Measurements from ENCODE around the gene PARVB.
"Not testable (repeated sequence)": the region's sequence is repeated elsewhere in the genome, so short reads cannot be mapped to it uniquely, and the experiment has no call there.

PARVB gene

DNA sequence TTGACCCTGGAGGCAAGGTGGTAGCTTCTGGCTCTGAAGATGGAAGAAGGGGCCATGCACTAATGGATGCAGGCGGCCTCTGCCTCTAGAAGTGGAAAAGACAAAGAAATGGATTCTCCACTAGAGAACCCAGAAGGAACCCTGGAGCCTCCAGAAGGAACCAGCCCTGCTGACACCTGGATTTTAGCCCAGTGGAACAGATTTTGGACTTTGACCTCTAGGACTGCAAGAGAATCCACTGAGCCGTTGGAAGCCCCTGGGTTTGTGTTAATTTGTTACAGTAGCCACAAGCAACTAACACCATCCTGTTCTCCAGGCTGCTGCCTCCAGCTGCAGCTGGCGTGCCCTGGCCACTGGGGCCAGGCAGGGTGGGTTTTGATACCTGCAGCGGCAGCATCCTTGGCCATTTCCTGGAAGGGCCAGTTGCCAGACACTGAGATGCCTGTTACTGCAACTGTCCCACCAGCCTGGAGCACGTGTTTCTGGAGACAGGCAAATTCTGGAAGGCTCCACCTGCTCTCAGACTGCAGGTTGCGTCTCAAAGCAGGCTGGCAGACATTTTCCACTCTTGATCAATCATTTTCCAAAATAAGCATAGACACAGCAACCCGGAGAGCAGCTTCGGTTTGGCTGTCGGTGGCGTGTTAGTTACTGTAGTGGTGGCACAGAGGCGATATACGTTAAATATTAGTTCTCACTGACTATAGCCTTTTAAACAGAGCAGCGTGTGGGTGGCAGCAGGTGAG is 79.8 kb downstream of the PARVB start:
- H3K4me3 ChIP-seq (ENCODE audit: low read depth, low read length), result no peak overlapping the region
- TF ChIP-seq, protein P1, sequence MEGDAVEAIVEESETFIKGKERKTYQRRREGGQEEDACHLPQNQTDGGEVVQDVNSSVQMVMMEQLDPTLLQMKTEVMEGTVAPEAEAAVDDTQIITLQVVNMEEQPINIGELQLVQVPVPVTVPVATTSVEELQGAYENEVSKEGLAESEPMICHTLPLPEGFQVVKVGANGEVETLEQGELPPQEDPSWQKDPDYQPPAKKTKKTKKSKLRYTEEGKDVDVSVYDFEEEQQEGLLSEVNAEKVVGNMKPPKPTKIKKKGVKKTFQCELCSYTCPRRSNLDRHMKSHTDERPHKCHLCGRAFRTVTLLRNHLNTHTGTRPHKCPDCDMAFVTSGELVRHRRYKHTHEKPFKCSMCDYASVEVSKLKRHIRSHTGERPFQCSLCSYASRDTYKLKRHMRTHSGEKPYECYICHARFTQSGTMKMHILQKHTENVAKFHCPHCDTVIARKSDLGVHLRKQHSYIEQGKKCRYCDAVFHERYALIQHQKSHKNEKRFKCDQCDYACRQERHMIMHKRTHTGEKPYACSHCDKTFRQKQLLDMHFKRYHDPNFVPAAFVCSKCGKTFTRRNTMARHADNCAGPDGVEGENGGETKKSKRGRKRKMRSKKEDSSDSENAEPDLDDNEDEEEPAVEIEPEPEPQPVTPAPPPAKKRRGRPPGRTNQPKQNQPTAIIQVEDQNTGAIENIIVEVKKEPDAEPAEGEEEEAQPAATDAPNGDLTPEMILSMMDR (IDR thresholded peaks at IDR 0.05; ENCODE audit: insufficient read depth, low read depth, low read length, missing control alignments), result no peak
- DNase-seq (ENCODE audit: low read depth), result no peak

DNA sequence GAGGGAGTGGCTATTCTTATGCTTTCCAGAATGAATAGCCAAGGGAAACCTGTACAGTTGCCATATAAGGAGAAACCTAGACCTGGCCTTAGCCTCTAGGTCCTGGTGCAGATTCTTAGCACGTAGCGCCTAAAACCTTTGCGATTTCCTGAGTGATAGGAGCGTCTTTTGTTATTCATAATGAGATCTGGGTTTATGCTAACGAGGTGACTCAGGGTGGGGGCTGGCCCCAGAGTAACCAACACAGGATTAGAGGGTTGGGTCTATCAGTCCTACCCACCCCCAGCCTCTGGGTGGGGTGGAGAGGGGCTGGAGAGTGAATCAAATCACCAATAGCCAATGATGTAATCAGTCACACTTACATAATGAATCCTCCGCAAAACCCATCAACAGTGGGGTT is 83.2 kb downstream of the PARVB start:
- TF ChIP-seq, protein P1 (IDR thresholded peaks at IDR 0.05; ENCODE audit: insufficient read depth, low read depth, low read length, missing control alignments), result no peak
- no peak for DNase-seq (ENCODE audit: low read depth)
- no peak overlapping the region for H3K4me3 ChIP-seq (ENCODE audit: low read depth, low read length)

DNA sequence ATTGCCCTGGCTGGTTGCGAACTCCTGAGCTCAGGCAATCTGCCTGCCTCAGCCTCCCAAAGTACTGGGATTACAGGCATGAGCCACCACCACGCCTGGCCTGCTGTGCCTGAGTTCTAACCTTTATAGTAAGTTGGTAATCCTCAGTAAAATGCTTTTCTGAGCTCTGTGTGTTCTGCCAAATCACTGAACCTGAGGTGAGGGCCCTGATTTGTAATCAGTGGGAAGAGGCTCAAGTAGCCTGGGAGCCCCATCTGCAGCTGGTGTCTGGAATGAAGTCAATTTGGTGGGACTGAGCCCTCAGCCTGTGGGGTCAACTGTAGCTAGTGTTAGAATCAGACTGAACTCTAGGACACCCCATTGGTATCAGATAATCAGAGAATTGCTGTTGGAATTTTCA is 84.0 kb downstream of the PARVB start:
- no peak for DNase-seq (ENCODE audit: low read depth)
- TF ChIP-seq, protein P1 (IDR thresholded peaks at IDR 0.05; ENCODE audit: insufficient read depth, low read depth, low read length, missing control alignments), result no peak

DNA sequence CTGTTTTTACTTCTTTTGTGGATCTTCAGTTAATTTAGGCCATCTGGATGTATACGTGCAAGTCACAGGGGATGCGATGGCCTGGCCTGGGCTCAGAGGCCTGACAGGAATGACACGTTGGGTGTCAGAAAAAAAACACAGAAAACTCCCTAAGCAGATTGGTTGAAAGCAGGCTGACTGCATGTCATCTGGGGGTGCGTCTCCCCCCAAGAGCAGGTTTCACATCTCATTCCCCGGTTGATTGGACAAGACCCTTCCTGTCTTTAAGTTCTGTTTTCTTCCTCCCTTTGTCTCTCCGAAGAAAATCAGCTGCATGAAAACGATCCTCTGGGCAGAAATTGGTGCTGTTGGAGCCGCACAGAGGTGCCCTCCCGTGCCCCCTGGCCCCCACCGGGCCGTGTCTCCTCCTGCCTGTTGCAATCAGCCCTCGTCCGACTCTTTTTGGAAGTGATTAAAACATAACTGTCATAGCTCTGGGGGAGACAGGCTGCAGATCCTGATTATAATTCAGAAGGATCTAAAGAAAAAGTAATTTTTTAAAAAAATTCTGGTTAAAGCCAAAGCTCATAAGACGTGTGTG is 84.8 kb downstream of the PARVB start:
- no peak overlapping the region for H3K4me3 ChIP-seq (ENCODE audit: low read depth, low read length)
- DNase-seq (ENCODE audit: low read depth), result no peak
- TF ChIP-seq, protein P1 (IDR thresholded peaks at IDR 0.05; ENCODE audit: insufficient read depth, low read depth, low read length, missing control alignments), result no peak

More for the DNA sequence above, 84.0 kb downstream of the PARVB start:
- H3K4me3 ChIP-seq (ENCODE audit: low read depth, low read length), result no peak overlapping the region

DNA sequence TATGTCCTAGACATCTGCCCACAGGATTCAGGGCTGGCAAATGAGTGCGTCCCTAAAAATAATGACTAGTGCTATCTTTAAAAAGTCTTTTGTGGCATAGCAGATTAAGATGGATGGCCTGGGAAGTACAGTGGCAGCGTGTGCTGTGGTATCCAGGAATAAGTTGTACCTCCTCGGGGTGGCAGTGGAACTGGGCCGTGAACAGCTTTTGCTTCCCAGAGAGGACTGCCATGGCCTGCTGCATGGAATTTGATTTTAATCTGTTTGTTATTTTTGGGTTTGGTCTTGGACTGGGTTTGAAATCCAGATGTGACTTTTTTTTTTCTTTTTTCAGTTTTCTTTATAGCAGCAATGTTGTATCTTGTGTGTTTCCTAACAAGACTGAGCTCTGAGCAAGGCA is 85.3 kb downstream of the PARVB start:
- no peak overlapping the region for H3K4me3 ChIP-seq (ENCODE audit: low read depth, low read length)

DNA sequence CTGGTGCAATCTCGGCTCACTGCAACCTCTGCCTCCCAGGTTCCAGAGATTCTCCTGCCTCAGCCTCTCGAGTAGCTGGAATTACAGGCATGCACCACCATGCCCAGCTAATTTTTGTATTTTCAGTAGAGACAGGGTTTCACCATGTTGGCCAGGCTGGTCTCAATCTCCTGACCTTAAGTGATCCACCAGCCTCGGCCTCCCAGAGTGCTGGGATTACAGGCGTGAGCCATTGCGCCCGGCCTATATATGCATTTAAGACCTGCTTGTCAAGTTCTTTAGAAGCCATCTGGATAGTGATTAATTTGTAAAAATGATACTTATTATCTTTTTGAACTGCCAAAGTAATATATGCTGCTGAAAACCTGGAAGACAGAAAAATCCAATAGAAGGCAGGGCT is 86.6 kb downstream of the PARVB start:
- DNase-seq (ENCODE audit: low read depth), result not testable (repeated sequence)

More for the DNA sequence above, 85.3 kb downstream of the PARVB start:
- TF ChIP-seq, protein P1 (IDR thresholded peaks at IDR 0.05; ENCODE audit: insufficient read depth, low read depth, low read length, missing control alignments), result no peak
- DNase-seq (ENCODE audit: low read depth), result no peak

DNA sequence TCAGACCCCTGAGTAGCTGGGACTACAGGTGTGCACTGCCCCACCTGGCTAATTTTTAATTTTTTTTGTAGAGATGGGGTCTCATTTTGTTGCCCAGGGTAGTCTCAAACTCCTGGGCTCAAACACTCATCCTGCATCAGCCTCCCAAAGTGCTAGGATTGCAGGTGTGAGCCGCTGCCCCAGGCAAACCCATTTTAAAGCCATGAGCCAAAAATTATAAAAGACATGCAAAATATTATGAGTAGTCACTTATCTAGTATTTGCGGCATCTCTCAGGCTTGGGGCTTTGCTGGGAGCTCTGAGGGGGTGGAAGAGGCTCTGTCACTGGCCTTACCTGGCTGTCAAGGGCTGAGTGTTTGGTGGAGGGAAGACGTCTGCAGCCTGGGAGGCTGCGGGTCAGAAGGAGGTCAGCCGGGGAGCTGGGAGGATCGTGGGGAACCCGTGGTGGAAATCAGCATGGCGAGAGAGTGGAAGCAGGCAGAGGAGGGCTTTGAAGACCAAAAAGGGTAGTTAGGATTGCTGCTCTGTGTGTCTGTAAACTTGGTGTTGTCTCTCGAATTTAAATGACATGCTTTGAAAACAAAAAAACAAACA is 87.6 kb downstream of the PARVB start:
- TF ChIP-seq, protein P1 (IDR thresholded peaks at IDR 0.05; ENCODE audit: insufficient read depth, low read depth, low read length, missing control alignments), result no peak
- H3K4me3 ChIP-seq (ENCODE audit: low read depth, low read length), result no peak overlapping the region
- DNase-seq (ENCODE audit: low read depth), result no peak

More for the DNA sequence above, 86.6 kb downstream of the PARVB start:
- not testable (repeated sequence) for H3K4me3 ChIP-seq (ENCODE audit: low read depth, low read length)

Data from GM12865 (cell line).